ENCODE data around the gene CCDC27.

CCDC27 gene

GRCh38 chr1:3707298-3707938 is 44.8 kb upstream of the CCDC27 start:
- no peak overlapping the region for H3K4me3 ChIP-seq (replicated peaks; ENCODE audit: low read depth, low read length)
- DNase-seq (ENCODE audit: extremely low read depth, low read depth): no peak
- no peak for TF ChIP-seq CTCF (IDR thresholded peaks at IDR 0.05; ENCODE audit: low read depth, low read length, missing control alignments)

- no peak for DNase-seq (ENCODE audit: extremely low read depth, low read depth)
- TF ChIP-seq CTCF (IDR thresholded peaks at IDR 0.05; ENCODE audit: low read depth, low read length, missing control alignments): no peak
- H3K4me3 ChIP-seq (replicated peaks; ENCODE audit: low read depth, low read length): no peak overlapping the region
Measured at GRCh38 chr1:3707939-3708328, 44.3 kb upstream of the CCDC27 start.

GRCh38 chr1:3708791-3709190 is 43.5 kb upstream of the CCDC27 start:
- no peak for TF ChIP-seq CTCF (IDR thresholded peaks at IDR 0.05; ENCODE audit: low read depth, low read length, missing control alignments)
- no peak overlapping the region for H3K4me3 ChIP-seq (replicated peaks; ENCODE audit: low read depth, low read length)
- no peak for DNase-seq (ENCODE audit: extremely low read depth, low read depth)

- no peak overlapping the region for H3K4me3 ChIP-seq (replicated peaks; ENCODE audit: low read depth, low read length)
- no peak for DNase-seq (ENCODE audit: extremely low read depth, low read depth)
- no peak for TF ChIP-seq CTCF (IDR thresholded peaks at IDR 0.05; ENCODE audit: low read depth, low read length, missing control alignments)
Measured at GRCh38 chr1:3710251-3710650, 42.0 kb upstream of the CCDC27 start.

GRCh38 chr1:3711381-3711779 is 40.9 kb upstream of the CCDC27 start:
- no peak for TF ChIP-seq CTCF (IDR thresholded peaks at IDR 0.05; ENCODE audit: low read depth, low read length, missing control alignments)
- no peak overlapping the region for H3K4me3 ChIP-seq (replicated peaks; ENCODE audit: low read depth, low read length)
- DNase-seq (ENCODE audit: extremely low read depth, low read depth): no peak

GRCh38 chr1:3711780-3712451 is 40.3 kb upstream of the CCDC27 start:
- no peak overlapping the region for H3K4me3 ChIP-seq (replicated peaks; ENCODE audit: low read depth, low read length)
- TF ChIP-seq CTCF (IDR thresholded peaks at IDR 0.05; ENCODE audit: low read depth, low read length, missing control alignments): no peak
- DNase-seq (ENCODE audit: extremely low read depth, low read depth): no peak

Measured in HFF-Myc (cell line).